Dermis blood vessel endothelial cell (primary cell): ENCODE results near the gene KDM6B. TPM values are rescaled to one million over a fixed set of nuclear protein-coding genes. Genes with fewer than 3 reads are reported as not detected.
"Not testable (repeated sequence)": the region's sequence is repeated elsewhere in the genome, so short reads cannot be mapped to it uniquely, and the experiment has no call there.

Experiments used
- DNase-seq: peaks from one replicate; pipeline ENCODE4 v3.0.0; 2010
- total RNA-seq: library from RNA; depleted of rRNA; stranded (reverse); fragments of >200 nt; gene quantifications from 2 replicates; pipeline ENCODE4 v1.2.3, GENCODE V29; 2014

The KDM6B gene
- total RNA-seq, 1 donor from 2014 or later, result 10.6 TPM

DNA sequence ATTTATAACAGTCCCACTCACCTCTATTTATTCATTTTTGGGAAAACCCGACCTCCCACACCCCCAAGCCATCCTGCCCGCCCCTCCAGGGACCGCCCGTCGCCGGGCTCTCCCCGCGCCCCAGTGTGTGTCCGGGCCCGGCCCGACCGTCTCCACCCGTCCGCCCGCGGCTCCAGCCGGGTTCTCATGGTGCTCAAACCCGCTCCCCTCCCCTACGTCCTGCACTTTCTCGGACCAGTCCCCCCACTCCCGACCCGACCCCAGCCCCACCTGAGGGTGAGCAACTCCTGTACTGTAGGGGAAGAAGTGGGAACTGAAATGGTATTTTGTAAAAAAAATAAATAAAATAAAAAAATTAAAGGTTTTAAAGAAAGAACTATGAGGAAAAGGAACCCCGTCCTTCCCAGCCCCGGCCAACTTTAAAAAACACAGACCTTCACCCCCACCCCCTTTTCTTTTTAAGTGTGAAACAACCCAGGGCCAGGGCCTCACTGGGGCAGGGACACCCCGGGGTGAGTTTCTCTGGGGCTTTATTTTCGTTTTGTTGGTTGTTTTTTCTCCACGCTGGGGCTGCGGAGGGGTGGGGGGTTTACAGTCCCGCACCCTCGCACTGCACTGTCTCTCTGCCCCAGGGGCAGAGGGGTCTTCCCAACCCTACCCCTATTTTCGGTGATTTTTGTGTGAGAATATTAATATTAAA lies 20.2 kb downstream of the KDM6B start:
- no peak for DNase-seq

DNA sequence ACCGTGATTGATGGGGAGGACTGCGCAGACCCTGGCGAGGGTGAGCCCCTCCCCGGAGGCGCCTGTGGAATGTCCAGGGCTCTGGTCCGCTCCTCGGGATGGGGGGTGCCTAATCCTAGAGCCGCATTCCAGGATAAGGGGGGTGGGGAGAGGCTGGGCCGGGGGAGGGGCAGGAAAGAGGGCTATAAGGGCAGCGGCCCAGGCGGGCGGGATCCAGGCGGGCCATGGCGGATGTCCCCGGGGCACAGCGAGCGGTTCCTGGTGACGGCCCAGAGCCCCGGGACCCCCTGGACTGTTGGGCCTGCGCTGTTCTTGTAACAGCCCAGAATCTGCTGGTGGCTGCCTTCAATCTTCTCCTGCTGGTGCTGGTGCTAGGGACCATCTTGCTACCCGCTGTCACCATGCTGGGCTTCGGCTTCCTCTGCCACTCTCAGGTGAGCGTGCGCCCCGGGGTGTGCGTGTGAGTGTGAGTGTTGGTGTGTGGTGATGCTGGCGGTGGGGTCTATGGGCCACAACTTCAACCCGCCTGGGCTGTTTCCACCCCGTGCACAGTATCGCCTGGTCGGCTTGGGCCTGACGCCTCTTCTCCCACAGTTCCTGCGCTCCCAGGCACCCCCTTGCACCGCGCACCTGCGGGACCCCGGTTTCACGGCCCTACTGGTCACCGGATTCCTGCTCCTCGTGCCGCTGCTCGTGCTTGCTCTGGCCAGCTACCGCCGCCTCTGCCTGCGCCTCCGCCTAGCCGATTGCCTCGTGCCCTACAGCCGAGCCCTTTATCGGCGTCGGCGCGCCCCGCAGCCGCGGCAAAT lies 21.0 kb downstream of the KDM6B start, which contains the start of gene TMEM88:
Gene TMEM88 (plus strand): TSS at position 216 of the 809 bp plus-strand sequence. CDS start 9 bp downstream, at position 225.
- DNase-seq, result peak; percentile 51

- no peak for DNase-seq
Observed at GRCh38 chr17:7855660-7856010, 21.6 kb downstream of the KDM6B start.

DNA sequence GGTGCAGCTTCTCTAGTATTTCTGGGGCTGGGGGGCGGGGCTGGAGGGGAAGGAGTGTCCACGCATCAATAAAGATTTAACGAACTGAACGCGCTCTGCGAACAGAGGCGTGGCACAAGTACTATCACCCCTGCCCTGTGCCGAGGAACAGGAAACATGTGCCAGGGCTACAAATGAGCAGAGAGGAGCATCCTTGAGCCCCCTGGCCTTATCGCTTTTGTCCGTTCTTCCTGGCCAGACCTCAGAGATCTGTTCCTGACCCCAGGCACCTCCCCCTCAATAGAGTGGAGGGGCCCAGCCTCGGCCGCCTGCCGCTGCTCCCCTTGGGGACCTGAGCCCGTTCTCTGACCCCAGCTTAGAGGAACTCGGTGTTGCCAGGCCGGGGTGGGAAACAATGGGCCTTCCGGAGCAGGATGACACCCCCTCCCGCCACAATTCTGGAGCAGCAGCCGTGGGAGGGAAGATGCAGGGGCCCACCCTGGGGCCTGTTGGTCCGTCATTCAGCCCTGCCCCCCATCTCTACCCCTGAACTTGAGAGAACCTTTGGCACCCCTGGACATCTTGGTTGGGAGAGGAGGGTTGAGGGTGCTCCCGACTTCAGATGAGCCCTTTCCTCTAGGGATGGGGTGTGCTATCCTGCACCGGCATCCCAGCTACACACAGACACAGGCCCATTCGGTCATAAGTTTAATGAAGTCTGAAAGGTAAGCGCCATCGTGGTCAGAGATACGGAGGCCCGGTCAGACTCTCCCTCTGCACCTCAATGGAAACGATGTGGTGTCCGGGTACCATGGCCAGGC lies 22.2 kb downstream of the KDM6B start:
- peak; percentile 92 for DNase-seq

DNA sequence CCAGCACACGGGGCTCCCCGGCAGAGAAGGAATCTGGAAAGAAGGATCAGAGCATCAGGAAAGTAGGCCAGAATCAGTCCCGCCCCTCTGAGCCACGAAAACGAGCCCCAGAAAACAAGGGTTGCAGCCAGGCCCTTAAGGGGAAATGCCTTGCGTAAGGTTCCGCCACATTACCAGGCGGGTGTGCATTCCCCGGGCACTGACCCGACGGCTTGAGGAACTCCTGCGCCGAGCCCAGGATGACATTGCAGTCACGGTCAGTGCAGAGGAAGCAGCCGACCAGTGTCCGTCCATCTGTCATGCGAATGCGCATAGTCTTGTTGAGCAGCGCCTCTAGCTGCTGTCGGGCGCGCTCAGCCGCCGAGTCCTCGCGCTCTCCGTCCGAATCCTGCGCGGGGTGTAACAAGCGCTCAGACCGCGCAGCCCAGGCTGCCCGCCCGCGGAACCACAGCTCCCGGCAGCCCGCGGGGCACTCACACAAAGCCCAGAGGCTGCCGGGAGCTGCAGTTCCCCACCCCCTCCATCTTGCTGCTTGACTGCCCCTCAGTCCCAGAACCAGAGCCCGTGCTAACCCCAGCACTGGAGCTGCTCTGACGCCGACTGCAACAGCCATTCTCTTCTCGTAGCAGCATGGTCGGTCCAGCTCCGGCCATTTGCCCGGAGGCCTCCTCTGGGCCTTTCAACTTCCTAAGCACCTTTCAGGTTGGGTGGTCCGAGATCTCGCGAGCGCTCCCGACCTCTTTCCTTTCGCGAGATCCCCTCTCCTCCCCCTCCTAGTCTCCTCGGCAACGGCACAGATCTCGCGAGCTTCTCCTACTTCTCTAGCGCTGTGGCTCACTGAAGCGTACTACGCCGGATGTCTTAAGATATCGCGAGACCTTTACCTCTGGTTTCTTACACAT lies 23.0 kb downstream of the KDM6B start, which contains the start of gene NAA38:
Gene NAA38 (minus strand): TSS at position 749 of the 902 bp plus-strand sequence. CDS start 96 bp downstream, at position 653.
- DNase-seq, result peak; percentile 99

GRCh38 chr17:7857713-7858521 lies 23.9 kb downstream of the KDM6B start, which contains the start of gene CYB5D1:
TSS of gene CYB5D1 (plus strand) at chr17:7858003. CDS start at chr17:7858135, 132 bp downstream.
- DNase-seq, result peak; percentile 97

DNA sequence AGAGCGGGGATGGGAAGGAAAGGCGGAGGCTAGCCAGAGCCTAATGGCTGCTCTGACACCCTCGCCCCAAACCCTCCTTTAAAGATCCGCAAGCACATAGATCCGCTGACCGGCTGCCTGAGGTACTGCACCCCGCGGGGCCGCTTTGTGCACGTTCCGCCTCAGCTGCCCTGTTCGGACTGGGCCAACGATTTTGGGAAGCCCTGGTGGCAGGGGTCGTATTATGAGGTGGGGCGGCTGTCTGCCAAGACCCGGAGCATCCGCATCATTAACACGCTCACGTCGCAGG lies 24.4 kb downstream of the KDM6B start:
- peak; percentile 75 for DNase-seq

GRCh38 chr17:7859028-7859427 lies 25.0 kb downstream of the KDM6B start:
- DNase-seq, result no peak

GRCh38 chr17:7862692-7863437 lies 28.8 kb downstream of the KDM6B start:
- DNase-seq, result peak; percentile 70

- not testable (repeated sequence) for DNase-seq
Observed at GRCh38 chr17:7864384-7864783, 30.4 kb downstream of the KDM6B start.

- peak; percentile 31 for DNase-seq
Observed at GRCh38 chr17:7864995-7865650, 31.1 kb downstream of the KDM6B start.

- DNase-seq, result no peak
Observed at GRCh38 chr17:7867881-7868329, 33.9 kb downstream of the KDM6B start.

- no peak for DNase-seq
Observed at GRCh38 chr17:7873051-7873450, 39.0 kb downstream of the KDM6B start.

DNA sequence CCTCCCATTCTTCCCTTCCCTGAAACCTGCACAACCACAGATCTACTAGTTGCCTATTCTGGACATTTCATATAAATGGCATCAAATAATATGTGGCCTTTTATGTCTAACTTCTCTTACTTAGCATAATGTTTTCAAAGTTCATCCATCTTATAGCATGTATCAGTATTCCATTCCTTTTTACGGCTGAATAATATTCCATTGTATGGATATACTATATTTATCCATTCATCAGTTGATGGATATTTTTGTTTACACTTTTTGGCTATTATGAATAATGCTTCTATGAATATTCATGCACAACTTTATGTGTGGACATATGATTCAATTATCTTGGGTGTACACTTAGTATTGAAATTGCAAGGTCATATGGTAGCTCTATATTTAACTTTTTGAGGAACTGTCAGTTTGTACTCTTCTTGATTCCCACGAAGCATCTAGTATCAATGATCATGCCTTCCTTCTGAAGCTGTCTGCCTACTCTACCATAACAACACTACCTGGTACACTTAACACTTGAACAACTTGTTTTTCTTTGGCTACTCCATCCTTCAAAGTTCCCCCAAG lies 41.9 kb downstream of the KDM6B start:
- DNase-seq, result no peak

- DNase-seq, result no peak
Observed at GRCh38 chr17:7878234-7878633, 44.2 kb downstream of the KDM6B start.

GRCh38 chr17:7880076-7880868 lies 46.3 kb downstream of the KDM6B start:
- DNase-seq, result no peak

DNA sequence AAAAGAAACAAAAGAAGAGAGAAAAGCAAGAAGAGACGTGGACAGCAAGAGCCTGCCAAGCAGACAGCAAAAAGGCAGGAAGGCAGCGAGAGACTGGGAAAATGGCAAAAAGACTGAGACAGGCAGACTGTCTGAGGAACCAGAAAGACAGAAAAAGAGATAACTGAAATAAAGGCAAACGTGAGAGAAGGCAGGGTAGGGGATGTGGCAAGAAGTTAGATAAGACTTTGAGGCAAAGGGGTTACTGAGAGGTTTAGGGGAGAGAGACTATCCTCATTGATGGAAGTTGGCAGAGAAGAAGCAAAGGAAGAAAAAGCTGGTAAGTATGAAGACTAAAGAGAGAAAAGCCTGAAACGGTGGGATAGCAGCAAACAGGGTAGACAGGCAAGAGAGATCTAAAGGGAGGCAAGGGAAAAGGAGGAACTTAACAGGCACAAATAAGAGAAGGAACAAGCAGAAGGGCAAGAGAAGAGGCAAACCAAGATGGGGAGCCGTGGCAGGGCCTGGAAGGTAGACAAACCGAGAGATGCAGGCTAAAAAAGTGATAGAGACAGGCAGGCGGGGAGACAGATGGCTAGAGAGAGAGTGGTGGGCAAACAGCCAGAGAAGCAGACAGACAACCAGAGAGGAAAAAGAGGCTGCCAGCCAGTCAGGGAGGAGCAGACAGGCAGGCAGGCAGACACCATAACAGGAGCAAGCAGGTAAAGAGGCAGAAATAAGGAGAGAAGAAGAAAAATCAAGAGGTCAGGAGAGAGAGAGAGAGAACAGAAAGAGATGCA lies 47.4 kb downstream of the KDM6B start:
- no peak for DNase-seq

- no peak for DNase-seq
Observed at GRCh38 chr17:7882068-7882467, 48.1 kb downstream of the KDM6B start.
